Kidney (tissue), 14 donors: ENCODE results near the gene LRRC28. TPM values are rescaled to one million over a fixed set of nuclear protein-coding genes. Genes with fewer than 3 reads are reported as not detected.

Experiments used
- DNase-seq, 5 donors: peaks; one replicate each; pipeline ENCODE4 v3.0.0-alpha.2; 2013 to 2020
- FAIRE-seq: peaks from 2 replicates; lab custom pipeline; 2012; peaks lifted over from hg19 to GRCh38; lab: Jason Lieb, UNC
- H3K27ac ChIP-seq, 2 donors: one replicate each; pipeline ENCODE4 v1.7.0; 2013; ENCODE audit warnings: low read depth in 2 of 2, low read length in 2 of 2, inconsistent platforms in 1 of 2
- H3K27me3 ChIP-seq: one replicate; pipeline ENCODE4 v1.7.1; 2013; ENCODE audit warnings: low read length, inconsistent platforms; ENCODE audit not compliant: control insufficient read depth, insufficient read depth
- H3K36me3 ChIP-seq, 3 donors: one replicate each; pipeline versions ENCODE4 v1.7.0 to v1.7.1; 2013; ENCODE audit warnings: low read length in 3 of 3, control low read depth in 1 of 3, inconsistent platforms in 1 of 3; ENCODE audit not compliant: insufficient read depth in 3 of 3, control insufficient read depth in 2 of 3
- H3K4me1 ChIP-seq, 3 donors: one replicate each; pipeline versions ENCODE4 v1.7.0 to v1.7.1; 2013; ENCODE audit warnings: low read length in 3 of 3, inconsistent platforms in 1 of 3, low read depth in 1 of 3; ENCODE audit not compliant: control insufficient read depth in 2 of 3, insufficient read depth in 2 of 3
- H3K4me3 ChIP-seq, 3 donors: one replicate each; pipeline versions ENCODE4 v1.7.0 to v1.8.1; 2013; ENCODE audit warnings: low read length in 3 of 3, control low read depth in 1 of 3, inconsistent platforms in 1 of 3
- H3K9ac ChIP-seq, 3 donors: one replicate each; pipeline versions ENCODE4 v1.7.0 to v1.7.1; 2013; ENCODE audit warnings: low read length in 3 of 3, control low read depth in 1 of 3, inconsistent platforms in 1 of 3
- H3K9me3 ChIP-seq, 3 donors: one replicate each; pipeline versions ENCODE4 v1.7.0 to v1.7.1; 2013; ENCODE audit warnings: low read length in 3 of 3, control low read depth in 1 of 3, inconsistent platforms in 1 of 3; ENCODE audit not compliant: control insufficient read depth in 2 of 3, insufficient read depth in 1 of 3
- intact Hi-C: fragments of 100-400 bp; cut with DNase I; formaldehyde crosslinking; loops from one replicate; pipeline ENCODE4 v1.11.1; 2022
- polyA plus RNA-seq: library from polyadenylated mRNA; stranded (reverse); fragments of 350-450 nt; fragmentation: Illumina TruSeq; extraction: RNeasy Lipid Tissue Mini Kit (QIAGEN cat#74804); gene quantifications from one replicate; pipeline ENCODE4 v1.2.3, GENCODE V29; 2014; ENCODE audit warnings: low read depth, low replicate concordance; ENCODE audit not compliant: insufficient read depth
- total RNA-seq: library from RNA; stranded (reverse); fragmentation: NEBNext Ultra II Directional; extraction: Animal tissue kit (Norgen Biotek cat#: 25700); gene quantifications from one replicate; pipeline ENCODE4 v1.2.1, GENCODE V29; 2021
- TF ChIP-seq, protein P1 (sequence below): IDR thresholded peaks from 3 replicates; pipeline ENCODE4 v1.5.1; 2012; ENCODE audit warnings: mild to moderate bottlenecking, moderate library complexity, borderline replicate concordance; ENCODE audit not compliant: insufficient read depth; ENCODE audit errors: extremely low read depth
- donor health status: control.
- donor health status: control.
- donor health status: control.
- donor health status: control.
- donor health status: control.
- donor health status: DM: yes; HTN: yes; CAD: no.
- donor health status: Normal renal cell carcinoma (clear cell type).

The LRRC28 gene
- total and polyA plus RNA-seq, 2 donors from 2014 or later = 25.5 to 34.7 TPM

DNA sequence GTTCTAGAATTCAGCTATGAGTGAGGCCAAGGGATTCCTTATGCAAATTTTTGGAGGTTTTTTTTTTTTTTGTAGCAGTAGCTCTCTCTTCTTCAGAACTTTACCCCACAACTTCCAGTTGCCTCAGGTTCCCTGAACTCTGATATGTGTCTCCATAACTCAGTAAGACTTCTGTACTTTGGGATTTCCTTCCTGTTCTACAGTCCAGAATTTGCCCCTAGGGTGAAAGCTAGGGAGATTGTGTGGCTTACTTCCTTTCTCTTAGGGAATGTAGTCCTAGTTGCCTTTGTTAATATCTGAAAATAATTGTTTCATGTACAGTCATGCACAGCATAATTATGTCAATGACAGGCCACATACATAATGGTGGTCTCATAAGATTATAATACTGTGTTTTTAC, 30.8 kb downstream of the LRRC28 start:
- DNase-seq (no peak), FAIRE-seq (no peak)
- Histone ChIP-seq H3K27me3 (no peaks in the 10 kb centered on the region), H3K4me3 (no peak overlapping the region), H3K9ac (no peak overlapping the region), H3K9me3 (no peaks in the 10 kb centered on the region), H3K4me1 (peaks cover 0 to 4% (median 0%) of the 10 kb centered on the region in 3 donors), H3K36me3 (no peaks in the 10 kb centered on the region), H3K27ac (no peak overlapping the region)
- intact Hi-C loops = no loop called here
- TF ChIP-seq, protein P1, sequence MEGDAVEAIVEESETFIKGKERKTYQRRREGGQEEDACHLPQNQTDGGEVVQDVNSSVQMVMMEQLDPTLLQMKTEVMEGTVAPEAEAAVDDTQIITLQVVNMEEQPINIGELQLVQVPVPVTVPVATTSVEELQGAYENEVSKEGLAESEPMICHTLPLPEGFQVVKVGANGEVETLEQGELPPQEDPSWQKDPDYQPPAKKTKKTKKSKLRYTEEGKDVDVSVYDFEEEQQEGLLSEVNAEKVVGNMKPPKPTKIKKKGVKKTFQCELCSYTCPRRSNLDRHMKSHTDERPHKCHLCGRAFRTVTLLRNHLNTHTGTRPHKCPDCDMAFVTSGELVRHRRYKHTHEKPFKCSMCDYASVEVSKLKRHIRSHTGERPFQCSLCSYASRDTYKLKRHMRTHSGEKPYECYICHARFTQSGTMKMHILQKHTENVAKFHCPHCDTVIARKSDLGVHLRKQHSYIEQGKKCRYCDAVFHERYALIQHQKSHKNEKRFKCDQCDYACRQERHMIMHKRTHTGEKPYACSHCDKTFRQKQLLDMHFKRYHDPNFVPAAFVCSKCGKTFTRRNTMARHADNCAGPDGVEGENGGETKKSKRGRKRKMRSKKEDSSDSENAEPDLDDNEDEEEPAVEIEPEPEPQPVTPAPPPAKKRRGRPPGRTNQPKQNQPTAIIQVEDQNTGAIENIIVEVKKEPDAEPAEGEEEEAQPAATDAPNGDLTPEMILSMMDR = no peak

GRCh38 chr15:99282586-99282985, 31.3 kb downstream of the LRRC28 start:
- Histone ChIP-seq H3K9me3 (no peaks in the 10 kb centered on the region), H3K9ac (no peak overlapping the region), H3K4me3 (no peak overlapping the region), H3K27me3 (no peaks in the 10 kb centered on the region), H3K36me3 (no peaks in the 10 kb centered on the region), H3K27ac (no peak overlapping the region), H3K4me1 (peaks cover 0 to 4% (median 0%) of the 10 kb centered on the region in 3 donors)
- DNase-seq = no peak
- TF ChIP-seq, protein P1 = no peak
- FAIRE-seq = no peak
- intact Hi-C loops = no loop called here

- no peak overlapping the region for H3K4me3 ChIP-seq
- H3K9me3 ChIP-seq = no peaks in the 10 kb centered on the region
- peaks cover 0 to 4% (median 0%) of the 10 kb centered on the region in 3 donors for H3K4me1 ChIP-seq
- intact Hi-C loops = no loop called here
- FAIRE-seq (no peak), DNase-seq (no peak)
- H3K27me3 ChIP-seq = no peaks in the 10 kb centered on the region
- H3K27ac ChIP-seq = no peak overlapping the region
- TF ChIP-seq, protein P1 = no peak
- H3K36me3 ChIP-seq = no peaks in the 10 kb centered on the region
- H3K9ac ChIP-seq = no peak overlapping the region
Observed at GRCh38 chr15:99283717-99284116, 32.4 kb downstream of the LRRC28 start.

GRCh38 chr15:99291643-99292042, 40.4 kb downstream of the LRRC28 start:
- Histone ChIP-seq H3K9ac (no peak overlapping the region), H3K9me3 (no peaks in the 10 kb centered on the region), H3K27me3 (no peaks in the 10 kb centered on the region), H3K4me1 (no peaks in the 10 kb centered on the region), H3K36me3 (peaks cover 0 to 7% (median 5%) of the 10 kb centered on the region in 3 donors), H3K27ac (no peak overlapping the region), H3K4me3 (no peak overlapping the region)
- no peak for DNase-seq
- intact Hi-C loops = no loop called here
- no peak for FAIRE-seq
- TF ChIP-seq, protein P1 = no peak
